OCI-LY7 (cell line): Measurements from ENCODE around the gene VCP.

Experiments
- CTCF ChIP-seq: fragments of 200-600 bp; sonication (generic); conservative IDR thresholded peaks from 2 replicates; pipeline ENCODE4 v1.5.1; 2014; ENCODE audit warnings: mild to moderate bottlenecking, antibody characterized with exemption, low read length, moderate library complexity, mixed read lengths
- EZH2phosphoT487 ChIP-seq: fragments of 200-600 bp; sonication (generic); IDR thresholded peaks from 2 replicates; pipeline ENCODE4 v1.6.1; 2018; ENCODE audit warnings: low read depth, borderline replicate concordance, mild to moderate bottlenecking, mixed run types, antibody characterized with exemption, low read length, moderate library complexity, mixed read lengths

GRCh38 chr9:35108946-35109575 is 36.6 kb upstream of the VCP start:
- no peak for TF ChIP-seq CTCF
- TF ChIP-seq EZH2phosphoT487: no peak
